ENCODE results near the gene TSKS. TPM values are rescaled to one million over a fixed set of nuclear protein-coding genes. Genes with fewer than 3 reads are reported as not detected.
A peak's percentile ranks its signal among the peaks of the same experiment; 100 is the strongest.

The TSKS gene
- polyA plus RNA-seq, 1 donor from 2014 or later: 0.15 TPM

DNA sequence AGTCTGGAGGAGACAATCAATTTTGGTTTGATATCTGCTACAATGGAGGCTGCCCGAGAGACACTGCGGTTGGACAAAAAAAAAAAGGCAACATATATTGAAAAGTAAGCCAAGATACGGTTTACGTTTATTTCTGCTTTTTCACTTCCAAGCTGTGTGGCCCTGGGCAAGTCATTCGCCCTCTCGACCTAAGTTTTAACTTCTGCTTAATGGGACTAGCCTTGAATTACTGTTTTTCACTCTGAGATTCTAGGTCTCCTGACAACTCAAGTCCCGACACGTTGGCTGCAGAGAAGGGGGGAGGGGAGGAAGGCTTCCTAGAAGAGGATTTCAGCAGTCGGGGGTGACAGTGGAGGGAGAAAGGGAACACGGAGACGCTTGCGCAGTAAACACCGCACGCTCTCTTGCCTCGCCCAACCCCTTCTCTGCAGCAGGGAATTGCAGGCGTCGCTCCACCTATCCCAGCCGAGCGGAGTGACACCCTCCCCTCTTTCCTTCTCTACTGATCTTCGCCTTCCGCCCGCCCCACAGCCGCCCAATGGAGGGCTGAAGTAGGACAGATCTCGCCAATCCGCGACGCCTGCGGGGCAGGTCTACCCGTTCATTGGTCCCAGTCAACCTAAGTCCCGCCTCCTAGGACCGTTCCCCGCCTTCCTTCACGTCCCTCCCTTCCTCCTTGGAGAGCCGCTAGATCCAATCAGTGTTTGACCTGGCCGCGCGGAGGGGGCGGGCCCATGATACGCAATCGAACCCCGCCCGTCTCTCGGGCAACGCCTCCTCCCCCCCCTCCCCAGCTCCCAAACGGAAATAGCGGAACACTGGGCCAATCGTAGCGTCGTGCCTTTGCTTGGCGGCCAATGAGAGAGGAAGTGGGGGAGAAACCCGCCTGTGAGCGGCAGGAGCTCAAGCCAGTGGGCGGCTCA lies 3.2 kb upstream of the TSKS start:
- Mint-ChIP-seq H3K27ac (peak overlapping the region; percentile 50 to 96 (median 84)), H3K36me3 (no peaks in the 10 kb centered on the region), H3K4me1 (peaks cover 4 to 27% (median 25%) of the 10 kb centered on the region in 3 donors), H3K4me3 (peak overlapping the region; percentile 57 to 97 (median 91)), H3K9me3 (no peaks in the 10 kb centered on the region), H3K27me3 (no peaks in the 10 kb centered on the region)

DNA sequence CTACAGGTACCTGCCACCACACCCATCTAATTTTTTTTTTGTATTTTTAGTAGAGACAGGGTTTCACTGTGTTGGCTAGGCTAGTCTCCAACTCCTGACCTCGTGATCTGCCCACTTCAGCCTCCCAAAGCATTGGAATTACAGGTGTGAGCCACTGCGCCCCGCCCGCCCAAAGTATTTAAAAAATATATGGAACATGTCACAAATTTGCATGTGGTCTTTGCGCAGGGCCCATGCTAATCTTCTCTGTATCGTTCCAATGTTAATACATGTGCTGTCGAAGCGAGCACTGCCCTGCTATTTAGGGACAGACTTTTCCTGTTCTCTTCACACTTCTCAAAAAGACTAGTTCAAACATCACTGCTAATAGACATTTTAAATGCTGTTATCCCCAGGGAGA lies 1.2 kb upstream of the TSKS start:
- no peaks in the 10 kb centered on the region for H3K9me3 Mint-ChIP-seq
- no peaks in the 10 kb centered on the region for H3K27me3 Mint-ChIP-seq
- no peaks in the 10 kb centered on the region for H3K36me3 Mint-ChIP-seq
- H3K4me3 Mint-ChIP-seq: peak overlapping the region in 1 of 4 donors; percentile 62
- H3K4me1 Mint-ChIP-seq: peaks cover 4 to 24% (median 20%) of the 10 kb centered on the region in 3 donors
- H3K27ac Mint-ChIP-seq: peak overlapping the region in 1 of 3 donors; percentile 13

DNA sequence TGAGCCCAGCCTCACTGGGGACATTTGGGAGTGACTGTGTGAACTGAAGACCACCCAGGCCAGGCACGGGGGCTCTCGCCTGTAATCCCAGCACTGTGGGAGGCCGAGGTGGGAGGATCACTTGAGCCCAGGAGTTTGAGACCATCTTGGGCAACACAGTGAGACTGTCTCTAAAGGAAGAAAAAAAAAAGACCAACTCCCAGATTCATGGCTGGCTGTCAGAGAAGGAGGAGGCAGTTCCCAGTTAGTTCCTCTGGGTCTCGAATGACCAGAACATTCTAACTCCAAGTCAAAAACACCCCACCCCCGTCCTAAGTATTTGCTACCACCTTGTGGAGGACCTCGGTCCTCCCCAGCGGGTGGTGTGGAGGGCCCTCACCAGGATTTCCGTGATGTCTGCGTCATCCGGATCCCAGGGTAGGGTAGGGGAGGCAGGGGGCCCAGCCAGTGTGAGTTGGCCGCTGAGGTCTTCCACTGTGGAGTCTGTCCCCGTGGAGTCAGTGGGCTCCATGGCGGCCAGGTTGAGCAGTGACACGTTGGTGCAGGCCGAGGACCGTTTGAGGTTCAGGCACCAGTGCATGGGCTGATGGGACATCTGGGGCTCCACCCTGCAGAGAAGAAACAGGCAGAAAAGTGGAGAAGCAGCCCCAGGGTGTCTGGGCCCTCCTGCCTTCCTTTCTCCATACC lies 1.3 kb downstream of the TSKS start:
- H3K4me3 Mint-ChIP-seq: peak overlapping the region in 1 of 4 donors; percentile 53
- H3K9me3 Mint-ChIP-seq: no peaks in the 10 kb centered on the region
- no peaks in the 10 kb centered on the region for H3K36me3 Mint-ChIP-seq
- no peak overlapping the region for H3K27ac Mint-ChIP-seq
- H3K27me3 Mint-ChIP-seq: no peaks in the 10 kb centered on the region
- peaks cover 0 to 6% (median 6%) of the 10 kb centered on the region in 3 donors for H3K4me1 Mint-ChIP-seq

DNA sequence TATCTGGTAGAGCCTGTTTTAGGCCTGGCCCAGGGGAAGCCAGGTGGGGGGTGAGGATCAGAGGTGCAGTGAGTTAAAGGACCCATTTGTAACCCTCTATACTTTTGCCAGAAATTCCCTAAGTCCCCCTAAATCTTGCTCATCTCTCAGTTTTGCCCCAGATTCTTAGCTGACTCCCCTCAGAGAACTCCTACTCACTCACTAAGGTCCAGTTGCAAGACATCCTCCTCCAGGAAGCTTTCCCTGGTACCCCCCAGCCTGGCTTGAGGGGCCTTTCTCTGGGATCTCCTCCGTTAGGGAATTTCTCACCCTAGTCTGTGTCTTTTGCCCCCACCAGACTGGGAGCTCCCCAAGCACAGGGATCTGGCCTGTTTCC lies 1.9 kb downstream of the TSKS start:
- Mint-ChIP-seq H3K4me1 (peaks cover 0 to 5% (median 3%) of the 10 kb centered on the region in 3 donors), H3K27ac (no peak overlapping the region), H3K27me3 (no peaks in the 10 kb centered on the region), H3K36me3 (no peaks in the 10 kb centered on the region), H3K9me3 (no peaks in the 10 kb centered on the region), H3K4me3 (peak overlapping the region in 2 of 4 donors; percentile 51 to 53)

DNA sequence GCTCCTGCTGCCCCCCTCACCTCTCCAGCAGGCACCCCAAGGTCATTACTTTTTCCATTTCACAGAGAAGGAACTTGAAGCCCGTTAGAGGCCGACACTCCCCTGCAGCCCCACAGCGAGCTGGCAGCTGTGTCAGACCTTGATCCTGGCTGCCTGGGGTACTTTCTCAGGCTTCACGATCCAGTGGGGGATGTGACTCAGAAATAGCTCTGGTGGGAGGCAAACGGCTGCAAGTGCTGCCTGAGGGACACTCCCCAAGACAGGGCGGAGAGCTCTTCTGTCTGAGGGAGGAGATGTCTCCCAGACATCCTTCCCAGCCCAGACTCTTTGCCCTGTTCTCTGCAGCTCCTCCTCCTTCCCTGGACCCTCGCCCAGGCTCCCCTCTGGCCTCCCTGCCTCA lies 4.8 kb downstream of the TSKS start:
- Mint-ChIP-seq H3K4me1 (no peaks in the 10 kb centered on the region), H3K27me3 (no peaks in the 10 kb centered on the region), H3K4me3 (no peak overlapping the region), H3K36me3 (peaks cover 5% of the 10 kb centered on the region), H3K9me3 (peaks cover 0 to 5% (median 5%) of the 10 kb centered on the region in 3 donors), H3K27ac (no peak overlapping the region)

DNA sequence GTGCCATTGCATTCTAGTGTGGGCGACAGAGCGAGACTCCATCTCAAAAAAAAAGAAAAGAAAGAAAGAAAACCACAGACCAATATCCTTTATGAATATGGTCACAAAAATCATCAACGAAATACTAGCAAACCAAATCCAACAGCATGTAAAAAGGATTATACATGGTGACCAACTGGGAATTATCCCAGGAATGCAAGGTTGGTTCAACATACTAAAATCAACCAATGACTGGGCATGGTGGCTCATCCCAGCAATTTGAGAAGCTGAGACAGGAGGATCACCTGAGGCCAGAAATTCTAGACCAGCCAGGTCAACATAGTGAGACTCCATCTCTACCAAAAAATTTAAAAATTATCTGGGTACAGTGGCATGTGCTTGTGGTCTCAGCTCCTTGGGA lies 7.2 kb downstream of the TSKS start:
- Mint-ChIP-seq H3K27ac (no peak overlapping the region), H3K9me3 (peaks cover 0 to 5% (median 5%) of the 10 kb centered on the region in 3 donors), H3K36me3 (peaks cover 5% of the 10 kb centered on the region), H3K4me3 (no peak overlapping the region), H3K4me1 (no peaks in the 10 kb centered on the region), H3K27me3 (no peaks in the 10 kb centered on the region)

DNA sequence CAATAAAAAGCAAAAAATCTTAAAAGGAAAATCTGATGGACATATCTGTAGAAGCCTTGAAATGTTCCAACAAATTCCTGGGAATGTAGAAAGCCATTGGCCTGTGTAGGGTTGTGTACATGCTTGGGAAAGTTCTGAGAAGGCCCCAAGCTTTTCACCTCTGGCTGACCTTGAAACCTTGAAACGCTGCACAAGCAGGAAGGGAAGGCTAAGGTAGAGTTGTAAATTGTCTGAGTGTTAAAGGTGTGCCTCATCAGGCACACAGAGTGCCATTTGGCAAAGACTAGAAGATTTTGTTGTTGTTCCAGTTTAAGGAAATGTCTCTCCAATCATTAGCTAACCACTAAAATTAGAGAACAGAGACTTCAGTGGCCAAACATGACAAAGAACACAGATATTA lies 10.4 kb downstream of the TSKS start:
- Mint-ChIP-seq H3K4me1 (no peaks in the 10 kb centered on the region), H3K4me3 (no peak overlapping the region), H3K9me3 (peaks cover 0 to 5% (median 5%) of the 10 kb centered on the region in 3 donors), H3K36me3 (peaks cover 5% of the 10 kb centered on the region), H3K27me3 (no peaks in the 10 kb centered on the region), H3K27ac (no peak overlapping the region)

DNA sequence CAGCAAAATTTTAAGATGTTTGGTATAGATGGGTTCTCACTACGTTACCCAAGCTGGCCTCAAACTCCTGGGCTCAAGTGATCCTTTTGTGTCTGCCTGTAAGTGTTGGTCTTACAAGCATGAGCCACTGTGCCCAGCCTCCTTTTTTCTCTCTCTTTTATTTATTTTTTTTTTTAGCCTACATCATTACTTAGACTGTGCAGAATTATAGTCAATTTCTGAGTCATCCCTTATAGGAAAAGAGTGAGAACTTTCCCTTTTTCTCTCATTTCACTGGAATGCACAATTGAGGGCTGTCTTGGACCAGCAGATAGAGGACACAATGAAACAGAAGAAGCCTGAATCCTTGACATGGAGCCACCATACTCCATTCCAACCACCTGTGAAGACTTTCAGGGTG lies 13.3 kb downstream of the TSKS start:
- peaks cover 0 to 2% (median 0%) of the 10 kb centered on the region in 3 donors for H3K9me3 Mint-ChIP-seq
- peaks cover 0 to 5% (median 0%) of the 10 kb centered on the region in 3 donors for H3K4me1 Mint-ChIP-seq
- peaks cover 4% of the 10 kb centered on the region for H3K36me3 Mint-ChIP-seq
- peaks cover 4% of the 10 kb centered on the region for H3K27me3 Mint-ChIP-seq
- H3K27ac Mint-ChIP-seq: no peak overlapping the region
- H3K4me3 Mint-ChIP-seq: no peak overlapping the region

DNA sequence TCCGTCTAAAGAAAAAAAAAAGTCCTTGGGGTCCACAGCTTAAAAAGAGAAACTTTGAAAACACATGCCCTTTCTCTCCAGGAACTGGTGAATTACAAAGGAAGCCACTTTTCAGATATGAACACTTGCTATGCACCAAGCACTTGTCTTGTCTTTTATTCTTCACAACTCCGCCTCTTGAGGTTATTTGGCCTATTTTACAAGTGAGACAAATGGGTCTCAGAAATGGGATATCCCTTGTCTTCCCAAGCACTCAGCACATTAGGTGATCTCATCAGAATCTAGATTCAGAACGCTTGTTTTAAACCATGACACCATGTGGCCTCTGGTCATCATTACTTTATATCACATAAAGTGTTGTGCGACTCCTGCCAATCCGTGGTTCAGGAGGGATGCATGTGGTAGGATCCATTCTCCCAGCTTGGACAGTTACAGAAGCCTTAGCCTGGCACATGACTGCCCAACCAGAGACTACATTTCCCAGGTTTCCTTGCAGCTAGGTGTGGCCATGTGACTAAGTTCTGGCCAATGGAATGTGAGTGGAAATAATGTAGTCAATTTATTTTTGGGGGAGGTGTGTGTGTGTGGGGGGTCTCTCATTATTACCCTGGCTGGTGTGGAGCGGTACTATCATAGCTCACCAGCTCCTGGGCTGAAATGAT lies 13.9 kb downstream of the TSKS start:
- Mint-ChIP-seq H3K27ac (no peak overlapping the region), H3K9me3 (no peaks in the 10 kb centered on the region), H3K36me3 (no peaks in the 10 kb centered on the region), H3K4me1 (peaks cover 0 to 5% (median 0%) of the 10 kb centered on the region in 3 donors), H3K4me3 (no peak overlapping the region), H3K27me3 (peaks cover 4% of the 10 kb centered on the region)

DNA sequence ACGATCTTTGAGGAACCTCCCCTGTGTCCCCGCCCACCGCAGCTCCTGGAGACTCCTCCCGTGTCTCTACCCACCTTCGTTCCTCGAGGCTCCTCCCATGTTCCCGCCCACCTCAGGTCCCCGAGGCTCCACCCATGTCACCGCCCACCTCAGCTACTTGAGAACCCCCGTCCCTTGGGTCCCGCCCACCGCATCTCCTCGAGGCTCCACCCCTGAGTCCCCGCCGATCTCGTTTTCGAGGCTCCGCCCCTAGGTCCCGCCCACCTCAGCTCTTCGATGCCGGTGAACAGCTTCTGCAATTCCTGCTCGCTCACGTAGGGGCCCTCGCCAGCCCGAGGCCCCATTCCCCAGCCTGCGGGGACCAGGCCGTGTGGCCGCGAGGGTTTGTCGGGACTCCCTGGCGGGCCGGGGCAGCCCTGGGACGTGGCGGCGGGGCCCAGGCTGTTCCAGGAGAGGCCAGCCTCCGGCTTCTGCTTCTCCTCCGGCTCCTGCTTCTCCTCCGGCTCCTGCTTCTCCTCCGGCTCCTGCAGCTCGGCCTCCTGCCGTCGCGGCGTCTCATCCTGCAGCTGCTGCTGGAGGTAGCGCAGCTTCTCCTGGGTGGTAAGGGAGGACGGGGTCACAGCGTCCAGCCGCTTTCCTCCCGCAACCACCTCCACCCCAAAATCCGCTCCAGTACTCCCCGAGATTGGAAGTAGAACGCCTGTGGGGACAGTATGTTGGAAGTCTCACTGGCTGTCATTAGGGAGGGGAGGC lies 16.7 kb downstream of the TSKS start:
- peaks cover 0 to 5% (median 0%) of the 10 kb centered on the region in 3 donors for H3K4me1 Mint-ChIP-seq
- H3K4me3 Mint-ChIP-seq: no peak overlapping the region
- no peaks in the 10 kb centered on the region for H3K9me3 Mint-ChIP-seq
- H3K27me3 Mint-ChIP-seq: peaks cover 4% of the 10 kb centered on the region
- H3K36me3 Mint-ChIP-seq: no peaks in the 10 kb centered on the region
- no peak overlapping the region for H3K27ac Mint-ChIP-seq

DNA sequence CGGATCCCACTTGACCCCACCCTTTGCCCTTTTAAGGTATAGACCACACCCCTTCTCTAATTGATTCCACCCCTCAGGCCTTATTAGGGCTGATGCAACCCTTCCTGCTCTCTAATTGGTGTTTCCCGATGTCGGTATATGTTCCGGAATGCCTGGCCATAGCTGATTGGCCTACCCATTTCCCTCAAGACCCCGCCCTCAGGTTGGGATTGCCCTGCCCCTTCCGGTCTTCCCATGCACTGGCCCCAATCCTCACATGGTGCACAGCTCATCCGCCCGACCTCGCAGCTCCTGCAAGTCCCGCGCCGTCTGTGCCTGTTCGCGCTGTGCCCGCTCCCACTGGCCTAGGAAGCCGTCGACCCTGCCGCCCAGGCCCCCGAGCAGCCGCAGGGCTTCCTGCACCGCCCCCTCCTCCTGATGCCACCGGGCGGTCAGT lies 18.1 kb downstream of the TSKS start:
- Mint-ChIP-seq H3K4me3 (peak overlapping the region in 1 of 4 donors; percentile 37), H3K27ac (no peak overlapping the region), H3K9me3 (peaks cover 0 to 1% (median 0%) of the 10 kb centered on the region in 3 donors), H3K27me3 (peaks cover 4% of the 10 kb centered on the region), H3K4me1 (peaks cover 0 to 5% (median 0%) of the 10 kb centered on the region in 3 donors), H3K36me3 (no peaks in the 10 kb centered on the region)

DNA sequence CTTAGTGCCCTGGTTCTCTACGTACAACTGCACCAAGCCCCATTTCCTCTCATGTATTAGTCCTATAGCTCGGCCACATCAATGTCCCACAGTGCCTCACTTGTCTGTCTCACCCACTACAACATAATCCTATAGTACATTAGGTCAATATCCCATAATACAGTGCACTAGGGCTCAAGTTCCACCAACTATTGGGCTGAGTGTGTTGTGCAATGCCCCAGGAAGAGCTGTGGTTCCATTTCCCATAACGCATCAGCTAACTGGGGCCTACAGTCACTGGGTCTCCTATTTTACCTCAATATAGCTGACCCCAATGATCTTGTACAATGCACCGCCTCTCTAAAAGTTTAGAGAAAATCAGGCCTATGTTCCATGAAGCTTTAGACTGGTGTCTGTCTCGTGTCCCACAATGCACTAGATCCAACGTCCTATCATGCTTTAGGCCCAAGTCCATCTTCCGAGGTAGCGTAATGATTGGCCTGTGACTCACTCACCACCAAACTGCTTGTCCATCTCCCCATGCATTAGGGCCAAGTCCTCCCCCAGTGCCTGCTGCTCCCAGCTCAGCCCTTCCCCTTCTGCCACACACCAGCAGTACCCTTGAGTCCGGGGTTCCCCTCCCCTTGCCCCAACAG lies 21.8 kb downstream of the TSKS start:
- Mint-ChIP-seq H3K36me3 (peaks cover 1% of the 10 kb centered on the region), H3K4me3 (no peak overlapping the region), H3K9me3 (peaks cover 0 to 1% (median 0%) of the 10 kb centered on the region in 3 donors), H3K4me1 (peaks cover 0 to 2% (median 2%) of the 10 kb centered on the region in 3 donors), H3K27me3 (no peaks in the 10 kb centered on the region), H3K27ac (no peak overlapping the region)

DNA sequence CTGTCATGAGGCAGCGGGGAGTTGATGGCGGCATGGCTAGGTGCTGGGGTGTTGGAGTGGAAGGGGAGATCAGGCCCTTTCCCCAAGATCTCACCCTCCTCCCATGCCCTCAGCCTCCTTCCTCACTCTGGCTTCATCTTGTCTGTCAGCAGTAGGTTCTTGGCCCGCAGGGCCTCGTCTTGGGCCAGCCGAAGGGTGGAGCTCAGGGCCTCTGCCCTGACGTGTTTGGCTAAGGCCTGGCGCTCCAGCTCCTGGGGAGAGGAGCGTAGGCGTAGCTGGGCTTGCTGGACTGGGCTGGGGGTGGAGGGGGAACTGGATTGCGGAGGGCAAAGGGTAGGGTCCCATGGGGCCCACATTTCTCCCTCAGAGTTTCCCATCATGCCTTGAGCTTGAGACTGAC lies 23.2 kb downstream of the TSKS start:
- H3K9me3 Mint-ChIP-seq: peaks cover 0 to 1% (median 0%) of the 10 kb centered on the region in 3 donors
- H3K4me3 Mint-ChIP-seq: no peak overlapping the region
- peaks cover 1% of the 10 kb centered on the region for H3K36me3 Mint-ChIP-seq
- no peaks in the 10 kb centered on the region for H3K27me3 Mint-ChIP-seq
- no peak overlapping the region for H3K27ac Mint-ChIP-seq
- peaks cover 0 to 2% (median 0%) of the 10 kb centered on the region in 3 donors for H3K4me1 Mint-ChIP-seq

DNA sequence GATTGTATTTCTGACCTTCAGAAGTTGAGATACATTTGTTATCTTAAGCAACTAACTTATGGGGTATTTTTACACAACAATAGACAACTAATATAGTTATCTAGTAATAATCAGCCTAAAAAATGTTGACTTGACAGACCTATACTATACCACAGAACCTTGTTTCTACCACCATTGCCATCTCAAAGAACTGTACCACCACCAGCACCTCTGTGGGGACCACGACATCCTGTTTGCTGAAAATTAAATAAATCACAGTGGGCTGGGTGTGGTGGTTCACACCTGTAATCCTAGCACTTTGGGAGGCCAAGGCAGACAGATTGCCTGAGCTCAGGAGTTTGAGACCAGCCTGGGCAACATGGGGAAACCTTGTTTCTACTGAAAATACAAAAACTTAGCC lies 24.0 kb downstream of the TSKS start:
- H3K27ac Mint-ChIP-seq: no peak overlapping the region

More for the DNA sequence above, 24.0 kb downstream of the TSKS start:
- Mint-ChIP-seq H3K4me1 (peaks cover 0 to 2% (median 0%) of the 10 kb centered on the region in 3 donors), H3K27me3 (no peaks in the 10 kb centered on the region), H3K36me3 (peaks cover 1% of the 10 kb centered on the region), H3K9me3 (peaks cover 0 to 1% (median 0%) of the 10 kb centered on the region in 3 donors), H3K4me3 (no peak overlapping the region)
